ENCODE results near the gene MAP1A.

MAP1A gene

GRCh38 chr15:43513550-43513949 is 3.9 kb upstream of the MAP1A start:
- H3K27ac ChIP-seq, result no peak overlapping the region
- peaks cover 55% of the 10 kb centered on the region for H3K27me3 ChIP-seq
- H3K4me3 ChIP-seq (ENCODE audit: low read depth in 1 of 2, low read length in 1 of 2), result no peak overlapping the region
- peaks cover 19 to 21% of the 10 kb centered on the region in 2 experiments for H3K4me1 ChIP-seq (ENCODE audit: control insufficient read depth in 1 of 2, insufficient read depth in 1 of 2, low read depth in 1 of 2, low read length in 1 of 2)
- no peaks in the 10 kb centered on the region for H3K9me3 ChIP-seq
- TF ChIP-seq CTCF (IDR thresholded peaks at IDR 0.05), result no peak
- H3K36me3 ChIP-seq, result no peaks in the 10 kb centered on the region

- Histone ChIP-seq H3K27ac (no peak overlapping the region), H3K4me1 (ENCODE audit: control insufficient read depth in 1 of 2, insufficient read depth in 1 of 2, low read depth in 1 of 2, low read length in 1 of 2) (peaks cover 21% of the 10 kb centered on the region in 2 experiments)
Observed at GRCh38 chr15:43514241-43515057, 3.0 kb upstream of the MAP1A start.

GRCh38 chr15:43515741-43516140 is 1.7 kb upstream of the MAP1A start:
- no peak for TF ChIP-seq CTCF (IDR thresholded peaks at IDR 0.05)
- Histone ChIP-seq H3K27me3 (peaks cover 70% of the 10 kb centered on the region), H3K27ac (no peak overlapping the region), H3K36me3 (no peaks in the 10 kb centered on the region), H3K4me1 (ENCODE audit: control insufficient read depth in 1 of 2, insufficient read depth in 1 of 2, low read depth in 1 of 2, low read length in 1 of 2) (peaks cover 16% of the 10 kb centered on the region in 2 experiments), H3K4me3 (ENCODE audit: low read depth in 1 of 2, low read length in 1 of 2) (no peak overlapping the region), H3K9me3 (no peaks in the 10 kb centered on the region)

More at GRCh38 chr15:43514241-43515057, 3.0 kb upstream of the MAP1A start:
- TF ChIP-seq CTCF (IDR thresholded peaks at IDR 0.05), result peak; percentile 20
- Histone ChIP-seq H3K9me3 (no peaks in the 10 kb centered on the region), H3K4me3 (ENCODE audit: low read depth in 1 of 2, low read length in 1 of 2) (no peak overlapping the region), H3K27me3 (peaks cover 64% of the 10 kb centered on the region), H3K36me3 (no peaks in the 10 kb centered on the region)

GRCh38 chr15:43516185-43516584 is 1.2 kb upstream of the MAP1A start:
- H3K36me3 ChIP-seq, result no peaks in the 10 kb centered on the region
- peaks cover 69% of the 10 kb centered on the region for H3K27me3 ChIP-seq
- H3K9me3 ChIP-seq, result no peaks in the 10 kb centered on the region
- H3K4me1 ChIP-seq (ENCODE audit: control insufficient read depth in 1 of 2, insufficient read depth in 1 of 2, low read depth in 1 of 2, low read length in 1 of 2), result peaks cover 12% of the 10 kb centered on the region in 2 experiments
- no peak overlapping the region for H3K4me3 ChIP-seq (ENCODE audit: low read depth in 1 of 2, low read length in 1 of 2)
- TF ChIP-seq CTCF (IDR thresholded peaks at IDR 0.05), result no peak
- no peak overlapping the region for H3K27ac ChIP-seq

- H3K4me3 ChIP-seq (ENCODE audit: low read depth in 1 of 2, low read length in 1 of 2), result no peak overlapping the region
- no peaks in the 10 kb centered on the region for H3K9me3 ChIP-seq
- H3K27ac ChIP-seq, result no peak overlapping the region
- no peaks in the 10 kb centered on the region for H3K36me3 ChIP-seq
- H3K4me1 ChIP-seq (ENCODE audit: control insufficient read depth in 1 of 2, insufficient read depth in 1 of 2, low read depth in 1 of 2, low read length in 1 of 2), result peaks cover 6% of the 10 kb centered on the region in 2 experiments
- no peak for TF ChIP-seq CTCF (IDR thresholded peaks at IDR 0.05)
- peaks cover 62% of the 10 kb centered on the region for H3K27me3 ChIP-seq
Observed at GRCh38 chr15:43516801-43517353, 531 bp upstream of the MAP1A start.
